Mesenchymal stem cell (in vitro differentiated cells and primary cell): Measurements from ENCODE around the gene ABCA6.

Experiments
- DNase-seq: peaks from one replicate; pipeline ENCODE4 v3.0.0-alpha.2; 2013
- H2AFZ ChIP-seq: one replicate; pipeline ENCODE4 v1.6.1; 2013; ENCODE audit warnings: low read depth, mild to moderate bottlenecking, control low read depth, inconsistent platforms, low read length, moderate library complexity
- H2AK5ac ChIP-seq: 2 replicates; pipeline ENCODE4 v1.6.1; 2013; ENCODE audit warnings: low read length, moderate library complexity, mild to moderate bottlenecking, inconsistent platforms; ENCODE audit not compliant: severe bottlenecking
- H2BK120ac ChIP-seq: one replicate; pipeline ENCODE4 v1.6.1; 2013; ENCODE audit warnings: low read depth, mild to moderate bottlenecking, inconsistent platforms, low read length, moderate library complexity
- H2BK12ac ChIP-seq, 2 experiments: one replicate each; pipeline ENCODE4 v1.6.1; 2013; ENCODE audit warnings: inconsistent platforms in 2 of 2, low read length in 2 of 2, mild to moderate bottlenecking in 2 of 2, moderate library complexity in 2 of 2, control low read depth in 1 of 2
- H2BK15ac ChIP-seq: one replicate; pipeline ENCODE4 v1.6.1; 2013; ENCODE audit warnings: mild to moderate bottlenecking, low read depth, inconsistent platforms; ENCODE audit not compliant: poor library complexity, severe bottlenecking
- H2BK5ac ChIP-seq: 2 replicates; pipeline ENCODE4 v1.6.1; 2013; ENCODE audit warnings: low read depth, mild to moderate bottlenecking, low read length, control low read depth, inconsistent platforms; ENCODE audit not compliant: poor library complexity, severe bottlenecking
- H3K14ac ChIP-seq, 2 experiments: one replicate each; pipeline ENCODE4 v1.6.1; 2013; ENCODE audit warnings: inconsistent platforms in 2 of 2, low read length in 2 of 2, control low read depth in 1 of 2, mild to moderate bottlenecking in 1 of 2, moderate library complexity in 1 of 2
- H3K18ac ChIP-seq, 2 experiments: one replicate each; pipeline ENCODE4 v1.6.1; 2013; ENCODE audit warnings: inconsistent platforms in 2 of 2, low read length in 2 of 2, control low read depth in 1 of 2, low read depth in 1 of 2, mild to moderate bottlenecking in 1 of 2
- H3K23ac ChIP-seq, 2 experiments: one replicate each; pipeline ENCODE4 v1.6.1; 2013; ENCODE audit warnings: inconsistent platforms in 2 of 2, low read length in 2 of 2, mild to moderate bottlenecking in 2 of 2, moderate library complexity in 2 of 2, control low read depth in 1 of 2
- H3K27ac ChIP-seq: 2 replicates; pipeline ENCODE4 v1.5.1; 2013; ENCODE audit warnings: mild to moderate bottlenecking, moderate library complexity, low read length, control low read depth, inconsistent platforms; ENCODE audit not compliant: poor library complexity, severe bottlenecking
- H3K27me3 ChIP-seq, 2 experiments: 2 replicates each; pipeline versions ENCODE4 v1.6.1 to v1.7.0; 2013; ENCODE audit warnings: low read length in 2 of 2, mild to moderate bottlenecking in 2 of 2, moderate library complexity in 2 of 2, control low read depth in 1 of 2, inconsistent platforms in 1 of 2; ENCODE audit not compliant: control insufficient read depth in 1 of 2, insufficient read depth in 1 of 2
- H3K36me3 ChIP-seq, 2 experiments: 2 replicates each; pipeline versions ENCODE4 v1.6.1 to v1.7.0; 2013; ENCODE audit warnings: low read length in 2 of 2, control low read depth in 1 of 2, inconsistent platforms in 1 of 2, low read depth in 1 of 2, mild to moderate bottlenecking in 1 of 2; ENCODE audit not compliant: insufficient read depth in 2 of 2, control insufficient read depth in 1 of 2
- H3K4ac ChIP-seq, 2 experiments: one replicate each; pipeline ENCODE4 v1.6.1; 2013; ENCODE audit warnings: inconsistent platforms in 2 of 2, low read length in 2 of 2, mild to moderate bottlenecking in 2 of 2, moderate library complexity in 2 of 2, control low read depth in 1 of 2, low read depth in 1 of 2
- H3K4me1 ChIP-seq: 2 replicates; pipeline ENCODE4 v1.6.1; 2013; ENCODE audit warnings: low read depth, low read length, control low read depth; ENCODE audit not compliant: control insufficient read depth, insufficient read depth
- H3K4me2 ChIP-seq: 2 replicates; pipeline ENCODE4 v1.6.1; 2013; ENCODE audit warnings: low read length, mild to moderate bottlenecking, inconsistent platforms; ENCODE audit not compliant: poor library complexity, severe bottlenecking
- H3K4me3 ChIP-seq, 2 experiments: 2 replicates each; pipeline versions ENCODE4 v1.5.1 to v1.7.0; 2013; ENCODE audit warnings: low read length in 2 of 2, mild to moderate bottlenecking in 2 of 2, control low read depth in 1 of 2, low read depth in 1 of 2; ENCODE audit not compliant: insufficient read depth in 1 of 2
- H3K79me1 ChIP-seq: replicated peaks from 2 replicates; pipeline ENCODE4 v1.6.1; 2013; ENCODE audit warnings: mild to moderate bottlenecking, control low read depth, low read length, inconsistent platforms; ENCODE audit not compliant: poor library complexity, severe bottlenecking
- H3K9ac ChIP-seq: 2 replicates; pipeline ENCODE4 v1.7.0; 2013; ENCODE audit warnings: mild to moderate bottlenecking, low read length, moderate library complexity
- H3K9me3 ChIP-seq: 2 replicates; pipeline ENCODE4 v1.7.0; 2013; ENCODE audit warnings: mild to moderate bottlenecking, low read length; ENCODE audit not compliant: control insufficient read depth
- H4K8ac ChIP-seq: one replicate; pipeline ENCODE4 v1.6.1; 2013; ENCODE audit warnings: inconsistent platforms, mild to moderate bottlenecking, low read length, moderate library complexity
- H4K91ac ChIP-seq: one replicate; pipeline ENCODE4 v1.6.1; 2013; ENCODE audit warnings: mild to moderate bottlenecking, low read length, inconsistent platforms
- WGBS: methylation state at CpG from one replicate; pipeline ENCODE4 v1.1.7; 2013; ENCODE audit warnings: mixed read lengths; 5-methylcytosine and 5-hydroxymethylcytosine counted together

The ABCA6 gene

DNA sequence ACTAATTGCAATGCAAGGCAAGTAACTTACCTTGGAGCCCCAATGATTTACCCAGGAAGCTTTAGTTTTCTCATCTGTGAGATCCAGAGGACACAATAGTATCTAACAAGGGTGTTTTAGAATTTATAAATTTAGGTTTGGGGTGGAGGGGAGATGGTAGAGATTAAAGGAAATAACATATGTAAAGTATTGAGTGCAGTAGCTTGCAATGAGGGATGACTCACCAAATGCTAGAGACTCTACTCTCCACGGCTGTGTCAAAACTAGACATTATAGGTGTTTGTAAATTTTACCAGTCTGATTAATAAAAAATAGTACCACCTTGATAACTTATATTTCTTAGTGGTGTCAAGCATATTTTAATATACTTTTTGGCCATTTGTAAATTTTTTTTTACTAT lies 77.2 kb downstream of the ABCA6 start:
- no peak overlapping the region for H2BK120ac ChIP-seq
- H2BK15ac ChIP-seq, result no peak overlapping the region
- no peak overlapping the region for H4K8ac ChIP-seq
- no peak overlapping the region for H3K9ac ChIP-seq
- no peaks in the 10 kb centered on the region for H3K79me1 ChIP-seq
- H4K91ac ChIP-seq, result no peak overlapping the region
- no peak overlapping the region for H2AFZ ChIP-seq
- no peaks in the 10 kb centered on the region for H3K27me3 ChIP-seq
- no peak overlapping the region for H3K27ac ChIP-seq
- no peak overlapping the region for H3K18ac ChIP-seq
- no peak overlapping the region for H2BK12ac ChIP-seq
- H3K23ac ChIP-seq, result no peak overlapping the region
- WGBS, result no CpG with 5 or more reads among the region's 1 CpG
- peaks cover 0 to 31% of the 10 kb centered on the region in 2 experiments for H3K36me3 ChIP-seq
- no peak overlapping the region for H3K4me2 ChIP-seq
- H3K4me1 ChIP-seq, result peaks cover 1% of the 10 kb centered on the region
- no peak overlapping the region for H2AK5ac ChIP-seq
- no peak overlapping the region for H3K4me3 ChIP-seq
- H3K4ac ChIP-seq, result no peak overlapping the region
- no peak for DNase-seq
- no peaks in the 10 kb centered on the region for H3K9me3 ChIP-seq
- no peak overlapping the region for H2BK5ac ChIP-seq
- no peak overlapping the region for H3K14ac ChIP-seq

- Histone ChIP-seq H3K9me3 (no peaks in the 10 kb centered on the region), H3K4me1 (no peaks in the 10 kb centered on the region), H2AFZ (no peak overlapping the region), H2BK5ac (no peak overlapping the region), H3K4me3 (no peak overlapping the region), H3K27ac (no peak overlapping the region), H3K14ac (no peak overlapping the region), H3K4me2 (no peak overlapping the region), H3K23ac (no peak overlapping the region), H3K79me1 (no peaks in the 10 kb centered on the region), H2BK120ac (no peak overlapping the region), H4K91ac (no peak overlapping the region), H3K27me3 (no peaks in the 10 kb centered on the region), H2AK5ac (no peak overlapping the region), H4K8ac (no peak overlapping the region), H3K4ac (no peak overlapping the region), H3K18ac (no peak overlapping the region), H3K9ac (no peak overlapping the region), H2BK12ac (no peak overlapping the region), H3K36me3 (peaks cover 0 to 28% of the 10 kb centered on the region in 2 experiments), H2BK15ac (no peak overlapping the region)
- 96% methylated on average over 1 of the region's 2 CpGs for WGBS
- no peak for DNase-seq
Measured at GRCh38 chr17:69064001-69064400, 77.7 kb downstream of the ABCA6 start.

GRCh38 chr17:69062860-69063581 lies 78.7 kb downstream of the ABCA6 start:
- Histone ChIP-seq H3K9me3 (no peaks in the 10 kb centered on the region), H3K36me3 (peaks cover 0 to 30% of the 10 kb centered on the region in 2 experiments), H2AFZ (no peak overlapping the region), H3K4me3 (no peak overlapping the region), H4K8ac (no peak overlapping the region), H3K14ac (no peak overlapping the region), H3K9ac (peak overlapping the region; percentile 46), H3K4me1 (no peaks in the 10 kb centered on the region), H3K18ac (no peak overlapping the region), H3K23ac (no peak overlapping the region), H2AK5ac (no peak overlapping the region), H2BK120ac (no peak overlapping the region), H3K4ac (no peak overlapping the region), H3K27me3 (no peaks in the 10 kb centered on the region), H3K79me1 (no peaks in the 10 kb centered on the region), H3K27ac (no peak overlapping the region), H2BK12ac (no peak overlapping the region), H2BK15ac (no peak overlapping the region), H2BK5ac (no peak overlapping the region), H3K4me2 (no peak overlapping the region), H4K91ac (no peak overlapping the region)
- DNase-seq, result no peak
- 93% methylated on average over 3 of the region's 4 CpGs for WGBS

DNA sequence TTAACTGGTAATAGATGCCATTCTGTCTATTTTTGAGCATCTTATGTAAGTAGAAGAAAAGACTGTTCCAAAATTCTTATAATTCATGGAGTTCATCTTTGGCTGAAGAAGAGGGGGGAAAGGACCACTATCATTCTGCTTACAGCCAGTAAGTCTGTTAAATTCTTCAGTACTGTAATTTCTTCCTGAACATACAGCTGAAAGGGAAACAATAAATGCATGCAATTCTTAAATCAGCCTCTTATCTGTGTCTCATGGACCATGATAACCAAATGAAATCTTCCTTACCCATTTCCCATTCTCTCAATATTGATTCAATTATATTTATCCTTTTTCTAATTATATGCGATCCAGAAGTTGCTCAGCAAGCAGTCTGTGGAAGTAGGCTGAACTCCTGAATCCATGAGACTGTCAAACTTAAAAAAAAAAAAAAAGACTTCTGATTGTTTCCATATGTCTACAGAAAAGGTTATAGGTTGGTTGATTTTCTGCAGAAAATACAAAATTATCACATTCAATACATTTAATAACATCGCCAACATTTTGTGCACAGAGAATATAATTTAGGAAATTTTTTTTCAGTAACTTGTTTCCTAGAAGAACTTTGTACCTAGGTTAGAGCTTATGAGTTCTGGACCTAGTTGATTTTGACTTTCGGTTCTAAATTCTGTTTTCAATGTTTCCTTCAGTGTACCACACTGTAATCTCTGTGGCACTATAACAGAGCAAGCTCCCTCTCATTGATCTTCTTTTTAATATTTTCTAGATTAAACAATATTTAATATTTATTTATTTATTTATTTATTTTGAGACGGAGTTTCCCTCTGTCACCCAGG lies 79.8 kb downstream of the ABCA6 start:
- H3K27me3 ChIP-seq, result no peaks in the 10 kb centered on the region
- no peak overlapping the region for H2BK120ac ChIP-seq
- H3K4me2 ChIP-seq, result no peak overlapping the region
- DNase-seq, result no peak
- peaks cover 4% of the 10 kb centered on the region for H3K9me3 ChIP-seq
- no peak overlapping the region for H4K8ac ChIP-seq
- H2BK5ac ChIP-seq, result no peak overlapping the region
- H2AFZ ChIP-seq, result no peak overlapping the region
- peaks cover 0 to 37% of the 10 kb centered on the region in 2 experiments for H3K36me3 ChIP-seq
- no peak overlapping the region for H3K14ac ChIP-seq
- no peak overlapping the region for H3K4me3 ChIP-seq
- no peak overlapping the region for H4K91ac ChIP-seq
- H3K79me1 ChIP-seq, result no peaks in the 10 kb centered on the region
- no peak overlapping the region for H2BK15ac ChIP-seq
- H3K4me1 ChIP-seq, result no peaks in the 10 kb centered on the region
- H3K18ac ChIP-seq, result no peak overlapping the region
- H2BK12ac ChIP-seq, result no peak overlapping the region
- no peak overlapping the region for H3K27ac ChIP-seq
- H3K23ac ChIP-seq, result no peak overlapping the region
- peak overlapping the region; percentile 81 for H3K9ac ChIP-seq
- 100% methylated on average over 2 of the region's 4 CpGs for WGBS
- no peak overlapping the region for H3K4ac ChIP-seq
- H2AK5ac ChIP-seq, result no peak overlapping the region
